GM21526 (cell line): ENCODE results near the gene MGAT2.
"Not testable (repeated sequence)": the region's sequence is repeated elsewhere in the genome, so short reads cannot be mapped to it uniquely, and the experiment has no call there.

Experiments used
- ATAC-seq: cut with Tn5 transposase; IDR thresholded peaks from one replicate; pipeline ENCODE4 v1.9.1; 2021; ENCODE audit warnings: moderate library complexity; ENCODE audit not compliant: unreplicated experiment, low FRiP score

Gene MGAT2

DNA sequence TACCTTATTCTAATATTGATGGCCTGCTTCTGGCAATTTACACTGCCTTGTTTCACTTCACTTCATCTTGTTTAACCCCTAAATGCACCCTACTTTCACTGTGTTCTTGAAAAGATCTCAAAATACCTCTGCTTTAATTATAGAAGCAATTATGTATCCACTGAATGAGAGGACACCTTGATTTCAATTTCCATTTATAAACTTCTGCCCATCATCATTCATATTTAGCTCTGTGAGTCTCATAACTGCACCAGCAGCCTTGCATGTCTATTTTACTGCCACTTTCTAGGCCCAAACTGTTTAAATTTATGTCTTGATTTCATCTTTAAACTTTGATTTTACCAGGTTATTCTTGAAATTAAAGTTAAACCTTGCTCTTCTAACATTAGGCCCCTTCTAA is 21.6 kb downstream of the MGAT2 start:
- ATAC-seq = no peak

DNA sequence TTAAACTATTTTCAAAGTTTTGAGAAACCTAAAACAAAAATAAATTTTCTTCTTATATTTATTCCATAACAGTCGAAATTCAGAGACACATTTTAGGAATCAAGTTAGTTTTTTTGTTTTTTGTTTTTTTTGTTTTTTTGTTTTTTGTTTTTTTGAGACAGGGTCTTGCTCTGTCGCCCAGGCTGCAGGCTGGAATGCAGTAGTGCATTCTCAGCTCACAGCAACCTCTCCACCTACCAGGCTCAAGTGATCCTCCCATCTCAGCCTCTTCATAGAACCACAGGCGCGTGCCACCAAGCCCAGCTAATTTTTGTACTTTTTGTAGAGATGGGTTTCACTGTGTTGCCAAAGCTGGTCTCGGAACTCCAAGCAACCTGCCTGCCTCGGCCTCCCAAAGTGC is 32.9 kb downstream of the MGAT2 start:
- no peak for ATAC-seq

DNA sequence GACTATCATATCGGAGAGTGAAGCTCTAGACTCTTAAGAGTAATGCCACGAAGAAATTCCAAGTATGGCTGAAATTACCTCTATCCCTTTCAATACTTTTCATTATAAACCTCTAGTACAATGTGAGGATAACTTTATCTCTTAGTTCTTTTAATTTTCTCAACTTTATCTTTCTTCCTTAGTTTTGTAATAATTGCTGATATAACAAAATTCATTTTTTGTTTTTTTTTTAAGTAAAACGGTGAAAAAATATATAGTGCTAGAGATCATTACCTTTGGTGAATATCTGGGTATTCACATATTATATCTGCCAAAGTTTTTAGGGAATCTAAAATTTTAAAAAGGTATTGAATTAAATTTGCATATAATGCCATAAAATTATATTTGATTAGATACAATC is 33.9 kb downstream of the MGAT2 start:
- no peak for ATAC-seq

- ATAC-seq = not testable (repeated sequence)
Observed at GRCh38 chr14:49657500-49657899, 36.9 kb downstream of the MGAT2 start.

GRCh38 chr14:49659526-49660455 is 39.2 kb downstream of the MGAT2 start:
- no peak for ATAC-seq

- no peak for ATAC-seq
Observed at GRCh38 chr14:49670475-49670874, 49.9 kb downstream of the MGAT2 start.
